ENCODE results near the gene BPIFB2. TPM values are rescaled to one million over a fixed set of nuclear protein-coding genes. Genes with fewer than 3 reads are reported as not detected.

Gene BPIFB2
- total and polyA plus RNA-seq, 2 donors (not counting 3 experiments of a cell fraction or from before 2014, with no cell fraction given) = not detected

DNA sequence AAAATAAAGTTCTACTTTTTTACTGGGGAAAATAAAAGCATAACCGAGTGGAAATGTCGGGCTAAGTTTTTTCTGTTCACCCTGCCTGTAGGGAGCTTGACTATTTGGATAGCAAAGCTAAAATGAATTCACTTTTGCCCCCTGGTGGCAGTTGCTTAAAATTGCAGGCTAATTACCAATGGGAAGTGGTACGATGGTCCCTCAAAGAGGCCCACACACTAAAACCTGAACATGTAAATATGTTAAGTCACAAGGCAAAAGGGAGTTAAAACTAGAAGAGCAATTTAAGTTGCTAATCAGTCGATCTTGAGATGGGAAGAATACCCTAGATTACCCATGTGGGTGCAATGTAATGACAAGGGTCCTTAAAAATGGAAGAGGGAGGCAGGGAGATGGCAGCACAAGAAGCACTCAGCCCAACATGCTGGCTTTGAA lies 2.4 kb upstream of the BPIFB2 start:
- ChIA-PET CTCF (interaction anchor here (0.6 to 2.7 kb wide), 8 partner anchors 10 to 215 kb away, joined by 3 to 28 read pairs (median 4); no protein-coding TSS in a partner anchor), POLR2A (no interaction called here)
- TF ChIP-seq, protein P1, sequence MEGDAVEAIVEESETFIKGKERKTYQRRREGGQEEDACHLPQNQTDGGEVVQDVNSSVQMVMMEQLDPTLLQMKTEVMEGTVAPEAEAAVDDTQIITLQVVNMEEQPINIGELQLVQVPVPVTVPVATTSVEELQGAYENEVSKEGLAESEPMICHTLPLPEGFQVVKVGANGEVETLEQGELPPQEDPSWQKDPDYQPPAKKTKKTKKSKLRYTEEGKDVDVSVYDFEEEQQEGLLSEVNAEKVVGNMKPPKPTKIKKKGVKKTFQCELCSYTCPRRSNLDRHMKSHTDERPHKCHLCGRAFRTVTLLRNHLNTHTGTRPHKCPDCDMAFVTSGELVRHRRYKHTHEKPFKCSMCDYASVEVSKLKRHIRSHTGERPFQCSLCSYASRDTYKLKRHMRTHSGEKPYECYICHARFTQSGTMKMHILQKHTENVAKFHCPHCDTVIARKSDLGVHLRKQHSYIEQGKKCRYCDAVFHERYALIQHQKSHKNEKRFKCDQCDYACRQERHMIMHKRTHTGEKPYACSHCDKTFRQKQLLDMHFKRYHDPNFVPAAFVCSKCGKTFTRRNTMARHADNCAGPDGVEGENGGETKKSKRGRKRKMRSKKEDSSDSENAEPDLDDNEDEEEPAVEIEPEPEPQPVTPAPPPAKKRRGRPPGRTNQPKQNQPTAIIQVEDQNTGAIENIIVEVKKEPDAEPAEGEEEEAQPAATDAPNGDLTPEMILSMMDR (IDR thresholded peaks at IDR 0.05; ENCODE audit: extremely low read depth in 1 of 2, insufficient read depth in 1 of 2, low read depth in 1 of 2, low read length in 2 of 2) = peak; percentile 34 to 56
- TF ChIP-seq EZH2 (IDR thresholded peaks at IDR 0.05; ENCODE audit: borderline replicate concordance, low read depth, low read length, severe bottlenecking) (no peak), GATA2 (IDR thresholded peaks at IDR 0.05; ENCODE audit: insufficient read depth, insufficient read length, low read depth, low read length) (no peak)
- Histone ChIP-seq H3K9me1 (replicated peaks; ENCODE audit: control insufficient read depth, extremely low read depth, insufficient read depth, low read length) (no peaks in the 10 kb centered on the region), H3K79me2 (ENCODE audit: control insufficient read depth, insufficient read depth, low read length) (no peaks in the 10 kb centered on the region), H3K4me1 (ENCODE audit: control insufficient read depth, extremely low read depth, insufficient read depth, low read length) (no peaks in the 10 kb centered on the region), H3K9ac (replicated peaks; ENCODE audit: extremely low read depth, insufficient read depth, low read length) (no peak overlapping the region), H3K27ac (ENCODE audit: insufficient read depth, low read depth, low read length) (no peak overlapping the region), H3K4me2 (ENCODE audit: insufficient read depth, low read length) (no peak overlapping the region), H3K36me3 (ENCODE audit: control insufficient read depth in 2 of 2, extremely low read depth in 1 of 2, insufficient read depth in 2 of 2, low read length in 2 of 2) (no peaks in the 10 kb centered on the region), H3K9me3 (replicated peaks; ENCODE audit: control insufficient read depth, insufficient read depth, low read length) (no peaks in the 10 kb centered on the region), H3K4me3 (replicated peaks in 1 of 3; ENCODE audit: insufficient read depth in 1 of 3, low read depth in 1 of 3, low read length in 3 of 3) (no peak overlapping the region), H3K27me3 (ENCODE audit: control insufficient read depth in 2 of 2, insufficient read depth in 2 of 2, low read length in 2 of 2) (no peaks in the 10 kb centered on the region), H4K20me1 (replicated peaks; ENCODE audit: control insufficient read depth, extremely low read depth, insufficient read depth, low read length) (no peaks in the 10 kb centered on the region), H2AFZ (ENCODE audit: low read depth, low read length) (no peak overlapping the region)
- intact Hi-C loops (cut with micrococcal nuclease) (loop anchor here (1.0 to 5.0 kb wide), 2 partner anchors 103 to 213 kb away; no protein-coding TSS in a partner anchor), dilution Hi-C loops (cut with MboI; ENCODE audit: extremely low pct_ligation_motif_present, low sequenced_read_pairs) (no loop called here)
- no TSS peak for BruUV-seq (replicated peaks)
- DNase-seq (ENCODE audit: low read depth, low spot score) (no peak), FAIRE-seq (peak; percentile 76)

Measured in endothelial cell of umbilical vein (primary cell).